LNCAP (cell line): ENCODE results near the gene NUDT15.

Experiments used
- TF ChIP-seq, protein P1 (sequence below): fragments of 450-650 bp; IDR thresholded peaks from 2 replicates; pipeline ENCODE4 v1.5.1; 2017; ENCODE audit warnings: mild to moderate bottlenecking

The NUDT15 gene

GRCh38 chr13:48069573-48069972, 32.0 kb downstream of the NUDT15 start:
- TF ChIP-seq, protein P1, sequence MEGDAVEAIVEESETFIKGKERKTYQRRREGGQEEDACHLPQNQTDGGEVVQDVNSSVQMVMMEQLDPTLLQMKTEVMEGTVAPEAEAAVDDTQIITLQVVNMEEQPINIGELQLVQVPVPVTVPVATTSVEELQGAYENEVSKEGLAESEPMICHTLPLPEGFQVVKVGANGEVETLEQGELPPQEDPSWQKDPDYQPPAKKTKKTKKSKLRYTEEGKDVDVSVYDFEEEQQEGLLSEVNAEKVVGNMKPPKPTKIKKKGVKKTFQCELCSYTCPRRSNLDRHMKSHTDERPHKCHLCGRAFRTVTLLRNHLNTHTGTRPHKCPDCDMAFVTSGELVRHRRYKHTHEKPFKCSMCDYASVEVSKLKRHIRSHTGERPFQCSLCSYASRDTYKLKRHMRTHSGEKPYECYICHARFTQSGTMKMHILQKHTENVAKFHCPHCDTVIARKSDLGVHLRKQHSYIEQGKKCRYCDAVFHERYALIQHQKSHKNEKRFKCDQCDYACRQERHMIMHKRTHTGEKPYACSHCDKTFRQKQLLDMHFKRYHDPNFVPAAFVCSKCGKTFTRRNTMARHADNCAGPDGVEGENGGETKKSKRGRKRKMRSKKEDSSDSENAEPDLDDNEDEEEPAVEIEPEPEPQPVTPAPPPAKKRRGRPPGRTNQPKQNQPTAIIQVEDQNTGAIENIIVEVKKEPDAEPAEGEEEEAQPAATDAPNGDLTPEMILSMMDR, result no peak

GRCh38 chr13:48070942-48071341, 33.4 kb downstream of the NUDT15 start:
- TF ChIP-seq, protein P1, result no peak

- TF ChIP-seq, protein P1, result no peak
These were observed 34.8 kb downstream of the NUDT15 start for GRCh38 chr13:48072304-48072703.

GRCh38 chr13:48072787-48073186, 35.3 kb downstream of the NUDT15 start:
- TF ChIP-seq, protein P1, result no peak

GRCh38 chr13:48074006-48074405, 36.5 kb downstream of the NUDT15 start:
- TF ChIP-seq, protein P1, result no peak

DNA sequence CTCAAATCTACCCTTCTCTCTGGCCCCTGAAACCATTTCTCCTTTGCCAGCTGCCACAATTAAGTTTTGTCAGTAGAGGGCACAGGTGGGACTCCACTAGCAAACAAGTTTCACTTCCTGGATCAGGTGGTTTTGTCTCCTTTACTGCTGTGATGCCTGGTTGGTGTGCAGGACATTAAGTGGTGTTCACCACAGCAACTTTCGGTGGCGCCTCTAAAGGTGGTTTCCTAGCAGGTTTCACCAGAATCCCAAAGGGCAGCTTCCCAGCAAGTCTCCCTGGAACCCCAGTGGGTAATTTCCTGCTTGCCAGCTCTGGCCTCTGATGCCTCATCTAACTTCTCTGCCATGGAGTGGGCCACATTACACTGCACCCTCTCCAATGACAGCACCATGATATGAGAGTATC, 40.7 kb downstream of the NUDT15 start:
- TF ChIP-seq, protein P1, result no peak

- TF ChIP-seq, protein P1, result no peak
These were observed 44.2 kb downstream of the NUDT15 start for GRCh38 chr13:48081739-48082138.

- TF ChIP-seq, protein P1, result no peak
These were observed 48.7 kb downstream of the NUDT15 start for GRCh38 chr13:48086272-48086671.
